CD14-positive monocyte (primary cell): ENCODE data around the gene FRMD4A. TPM values are rescaled to one million over a fixed set of nuclear protein-coding genes. Genes with fewer than 3 reads are reported as not detected.

ENCODE experiments used
- DNase-seq, 3 donors: peaks; one replicate each; pipeline ENCODE4 v3.0.0-alpha.2; 2011 to 2022
- H2AFZ ChIP-seq: 2 replicates; pipeline ENCODE4 v1.6.0; 2012; ENCODE audit warnings: mild to moderate bottlenecking, low read depth, low read length, inconsistent platforms; ENCODE audit not compliant: insufficient read depth, poor library complexity, severe bottlenecking
- H3K27ac ChIP-seq, 2 donors: 1 replicate in 1 of 2; 2 replicates in 1 of 2; pipeline ENCODE4 v1.5.1; 2012 to 2013; ENCODE audit warnings: low read length in 2 of 2, control low read depth in 1 of 2, inconsistent platforms in 1 of 2, low read depth in 1 of 2, mild to moderate bottlenecking in 1 of 2
- H3K27me3 ChIP-seq, 2 donors: one replicate each; pipeline versions ENCODE4 v1.6.0 to v1.6.1; 2011 to 2013; ENCODE audit warnings: low read length in 2 of 2; ENCODE audit not compliant: control insufficient read depth in 2 of 2, insufficient read depth in 2 of 2
- H3K36me3 ChIP-seq, 2 donors: replicated peaks in 1 of 2; 1 replicate in 1 of 2; 2 replicates in 1 of 2; pipeline versions ENCODE4 v1.5.1 to v1.6.1; 2012 to 2013; ENCODE audit warnings: low read length in 2 of 2, control low read depth in 1 of 2, inconsistent platforms in 1 of 2, mild to moderate bottlenecking in 1 of 2; ENCODE audit not compliant: insufficient read depth in 2 of 2, control insufficient read depth in 1 of 2
- H3K4me1 ChIP-seq, 2 donors: 1 replicate in 1 of 2; 2 replicates in 1 of 2; pipeline versions ENCODE4 v1.5.1 to v1.6.1; 2012 to 2013; ENCODE audit warnings: low read length in 2 of 2, control low read depth in 1 of 2, inconsistent platforms in 1 of 2, mild to moderate bottlenecking in 1 of 2, moderate library complexity in 1 of 2; ENCODE audit not compliant: insufficient read depth in 2 of 2, control insufficient read depth in 1 of 2
- H3K4me2 ChIP-seq: replicated peaks from 2 replicates; pipeline ENCODE3; 2012; ENCODE audit warnings: low read length, moderate library complexity, mild to moderate bottlenecking; ENCODE audit not compliant: poor library complexity, severe bottlenecking; ENCODE audit errors: extremely low read depth
- H3K4me3 ChIP-seq, 3 experiments: fragments of 200-600 bp in 1 of 3; sonication (generic) in 1 of 3; replicated peaks in 1 of 3; 1 replicate in 2 of 3; 2 replicates in 1 of 3; pipeline ENCODE4 v1.5.1; 2011 to 2013; ENCODE audit warnings: low read length in 3 of 3, mild to moderate bottlenecking in 3 of 3, control low read depth in 2 of 3, low read depth in 2 of 3, inconsistent platforms in 1 of 3, moderate library complexity in 1 of 3
- H3K79me2 ChIP-seq: 2 replicates; pipeline ENCODE4 v1.6.0; 2012; ENCODE audit warnings: mild to moderate bottlenecking, control low read depth, inconsistent platforms, low read length, moderate library complexity; ENCODE audit not compliant: insufficient read depth
- H3K9ac ChIP-seq: 2 replicates; pipeline ENCODE4 v1.6.0; 2017; ENCODE audit warnings: low read length, mild to moderate bottlenecking; ENCODE audit not compliant: insufficient read depth, poor library complexity, severe bottlenecking
- H3K9me3 ChIP-seq, 2 donors: replicated peaks in 1 of 2; 1 replicate in 1 of 2; 2 replicates in 1 of 2; pipeline versions ENCODE4 v1.5.1 to v1.6.1; 2012 to 2013; ENCODE audit warnings: low read length in 2 of 2, control low read depth in 1 of 2; ENCODE audit not compliant: control insufficient read depth in 1 of 2, insufficient read depth in 1 of 2
- H4K20me1 ChIP-seq: 2 replicates; pipeline ENCODE4 v1.6.0; 2012; ENCODE audit warnings: mild to moderate bottlenecking, low read length, control low read depth, moderate library complexity; ENCODE audit not compliant: insufficient read depth
- H3K27ac Mint-ChIP-seq, 7 donors: one replicate each; pipeline ENCODE4 v1.8.0; 2020; ENCODE audit warnings: mild to moderate bottlenecking in 7 of 7, mixed read lengths in 7 of 7, moderate library complexity in 6 of 7, inconsistent platforms in 2 of 7
- H3K27me3 Mint-ChIP-seq, 3 donors: one replicate each; pipeline ENCODE4 v1.8.0; 2021 to 2022; ENCODE audit warnings: low read depth in 3 of 3, mild to moderate bottlenecking in 3 of 3, mixed read lengths in 3 of 3, moderate library complexity in 3 of 3, inconsistent platforms in 1 of 3
- H3K36me3 Mint-ChIP-seq, 2 donors: one replicate each; pipeline ENCODE4 v1.8.0; 2020; ENCODE audit warnings: mixed read lengths in 2 of 2, inconsistent platforms in 1 of 2, mild to moderate bottlenecking in 1 of 2
- H3K4me1 Mint-ChIP-seq: one replicate; pipeline ENCODE4 v1.8.0; 2020; ENCODE audit warnings: mild to moderate bottlenecking, mixed read lengths
- H3K4me3 Mint-ChIP-seq, 2 donors: one replicate each; pipeline ENCODE4 v1.8.0; 2020; ENCODE audit warnings: mild to moderate bottlenecking in 2 of 2, mixed read lengths in 2 of 2, moderate library complexity in 1 of 2
- H3K9me3 Mint-ChIP-seq, 7 donors: one replicate each; pipeline ENCODE4 v1.8.0; 2020 to 2022; ENCODE audit warnings: mixed read lengths in 7 of 7, mild to moderate bottlenecking in 6 of 7, moderate library complexity in 6 of 7, inconsistent platforms in 2 of 7
- WGBS: methylation state at CpG from one replicate; pipeline ENCODE4 v1.1.5; 2013; ENCODE audit warnings: missing lambda C conversion rate; ENCODE audit not compliant: insufficient coverage; 5-methylcytosine and 5-hydroxymethylcytosine counted together
- intact Hi-C, 2 donors: fragments of 100-400 bp; cut with micrococcal nuclease; formaldehyde crosslinking; loops; one replicate each; pipeline versions ENCODE4 v1.15.0 to v1.15.1; 2023
- polyA plus RNA-seq, 3 donors: library from polyadenylated mRNA; depleted of rRNA in 1 of 3; unstranded in 2 of 3; stranded (reverse) in 1 of 3; fragments of 300-500 nt in 2 of 3; fragments of >200 nt in 1 of 3; fragmentation: Illumina TruSeq in 2 of 3; gene quantifications; 1 replicate in 2 of 3; 2 replicates in 1 of 3; pipeline ENCODE4 v1.2.3, GENCODE V29; 2012 to 2021
- TF ChIP-seq, protein P1 (sequence below): fragments of 200-600 bp; IDR thresholded peaks from one replicate; pipeline ENCODE4 v1.8.0; 2022; ENCODE audit warnings: antibody characterized with exemption, mild to moderate bottlenecking

The FRMD4A gene
- polyA plus RNA-seq, 3 donors, result 0.12 TPM; not detected in 2

DNA sequence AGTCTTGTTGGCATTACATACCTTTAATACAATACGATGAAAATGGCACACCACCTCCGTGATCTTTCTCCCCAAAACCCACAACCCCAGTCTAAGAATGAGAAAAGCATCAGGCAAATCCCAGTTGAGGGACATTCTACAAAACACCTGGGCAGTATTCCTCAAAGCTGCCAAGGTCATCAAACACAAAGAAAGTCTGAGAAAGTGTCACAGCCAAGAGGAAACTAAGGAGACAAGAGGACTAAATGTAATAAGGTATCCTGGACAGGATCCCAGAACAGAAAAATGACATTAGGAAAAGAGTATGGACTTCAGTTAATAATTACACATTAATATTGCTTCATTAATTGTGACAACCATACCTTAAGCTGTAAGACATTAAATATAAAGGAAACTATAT is 14.5 kb upstream of the FRMD4A start:
- Histone ChIP-seq H3K4me2 (no peak overlapping the region), H3K36me3 (no peaks in the 10 kb centered on the region), H3K79me2 (no peaks in the 10 kb centered on the region), H3K27me3 (peaks cover 0 to 2% of the 10 kb centered on the region in 2 donors), H3K4me3 (no peak overlapping the region), H3K9me3 (no peaks in the 10 kb centered on the region), H4K20me1 (no peaks in the 10 kb centered on the region), H3K27ac (no peak overlapping the region), H2AFZ (no peak overlapping the region), H3K9ac (no peak overlapping the region), H3K4me1 (no peaks in the 10 kb centered on the region)
- Mint-ChIP-seq H3K9me3 (no peaks in the 10 kb centered on the region), H3K27ac (no peak overlapping the region), H3K4me1 (no peaks in the 10 kb centered on the region), H3K4me3 (no peak overlapping the region), H3K27me3 (peaks cover 5 to 29% (median 7%) of the 10 kb centered on the region in 3 donors), H3K36me3 (no peaks in the 10 kb centered on the region)
- WGBS, result 94% methylated on average over 2 of the region's 2 CpGs
- intact Hi-C loops, result no loop called here
- TF ChIP-seq, protein P1, sequence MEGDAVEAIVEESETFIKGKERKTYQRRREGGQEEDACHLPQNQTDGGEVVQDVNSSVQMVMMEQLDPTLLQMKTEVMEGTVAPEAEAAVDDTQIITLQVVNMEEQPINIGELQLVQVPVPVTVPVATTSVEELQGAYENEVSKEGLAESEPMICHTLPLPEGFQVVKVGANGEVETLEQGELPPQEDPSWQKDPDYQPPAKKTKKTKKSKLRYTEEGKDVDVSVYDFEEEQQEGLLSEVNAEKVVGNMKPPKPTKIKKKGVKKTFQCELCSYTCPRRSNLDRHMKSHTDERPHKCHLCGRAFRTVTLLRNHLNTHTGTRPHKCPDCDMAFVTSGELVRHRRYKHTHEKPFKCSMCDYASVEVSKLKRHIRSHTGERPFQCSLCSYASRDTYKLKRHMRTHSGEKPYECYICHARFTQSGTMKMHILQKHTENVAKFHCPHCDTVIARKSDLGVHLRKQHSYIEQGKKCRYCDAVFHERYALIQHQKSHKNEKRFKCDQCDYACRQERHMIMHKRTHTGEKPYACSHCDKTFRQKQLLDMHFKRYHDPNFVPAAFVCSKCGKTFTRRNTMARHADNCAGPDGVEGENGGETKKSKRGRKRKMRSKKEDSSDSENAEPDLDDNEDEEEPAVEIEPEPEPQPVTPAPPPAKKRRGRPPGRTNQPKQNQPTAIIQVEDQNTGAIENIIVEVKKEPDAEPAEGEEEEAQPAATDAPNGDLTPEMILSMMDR, result no peak
- no peak for DNase-seq

DNA sequence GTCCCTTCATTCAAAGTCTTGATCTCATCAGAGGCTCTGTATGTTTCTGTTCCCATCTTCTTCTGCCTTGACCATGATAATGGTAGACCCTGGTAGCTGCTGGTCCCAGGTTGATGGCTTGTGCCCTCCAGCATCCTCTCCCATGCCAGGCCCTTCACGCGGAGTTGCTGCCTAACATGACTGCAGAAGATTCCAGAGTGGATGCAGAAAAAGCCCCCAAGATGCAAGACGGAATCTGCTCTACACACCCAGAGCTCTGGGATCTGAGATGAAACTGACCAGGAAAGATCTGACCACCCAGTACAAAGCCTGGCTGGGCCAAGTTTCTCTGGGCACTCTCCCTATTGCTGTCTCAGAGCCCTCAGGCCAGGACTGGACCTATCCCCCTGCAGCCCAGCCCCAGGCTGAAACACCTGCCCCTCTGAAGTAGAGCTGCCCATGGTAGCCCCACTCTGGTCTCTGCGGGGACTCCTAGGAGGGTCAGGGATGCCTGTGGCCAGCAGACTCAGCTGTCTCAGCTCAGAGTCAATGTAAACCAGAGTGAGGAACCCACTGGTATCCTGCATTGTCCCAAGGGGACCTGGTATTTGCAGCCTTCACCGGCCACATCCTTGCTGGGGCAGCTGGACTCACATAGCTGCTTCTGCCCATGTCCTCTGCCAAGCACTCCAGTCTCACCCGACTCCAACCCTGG is 9.5 kb upstream of the FRMD4A start:
- no peak overlapping the region for H3K4me3 Mint-ChIP-seq
- no peaks in the 10 kb centered on the region for H3K36me3 Mint-ChIP-seq
- H3K4me3 ChIP-seq, result no peak overlapping the region
- TF ChIP-seq, protein P1, result no peak
- H3K27ac ChIP-seq, result no peak overlapping the region
- peaks cover 7 to 19% (median 11%) of the 10 kb centered on the region in 3 donors for H3K27me3 Mint-ChIP-seq
- peak overlapping the region in 1 of 7 donors; percentile 36 for H3K27ac Mint-ChIP-seq
- no peaks in the 10 kb centered on the region for H4K20me1 ChIP-seq
- no peaks in the 10 kb centered on the region for H3K4me1 Mint-ChIP-seq
- no peak overlapping the region for H3K9ac ChIP-seq
- 99% methylated on average over 6 of the region's 6 CpGs for WGBS
- no peak overlapping the region for H2AFZ ChIP-seq
- no peaks in the 10 kb centered on the region for H3K27me3 ChIP-seq
- H3K36me3 ChIP-seq, result no peaks in the 10 kb centered on the region
- intact Hi-C loops, result no loop called here
- no peaks in the 10 kb centered on the region for H3K9me3 ChIP-seq
- H3K79me2 ChIP-seq, result no peaks in the 10 kb centered on the region
- DNase-seq, result no peak
- no peaks in the 10 kb centered on the region for H3K4me1 ChIP-seq
- H3K9me3 Mint-ChIP-seq, result no peaks in the 10 kb centered on the region
- H3K4me2 ChIP-seq, result no peak overlapping the region
